Natural killer cell (primary cell): ENCODE data around the gene PSEN1. TPM values are rescaled to one million over a fixed set of nuclear protein-coding genes. Genes with fewer than 3 reads are reported as not detected.

Experiments used
- ATAC-seq, 3 donors: fragments of 150-1000 bp in 2 of 3; fragments of 200-7000 bp in 1 of 3; cut with Tn5 transposase; 1 replicate in 1 of 3; 2 replicates in 2 of 3; pipeline ENCODE4 v1.10.0; 2021; ENCODE audit warnings: mild to moderate bottlenecking in 2 of 3, moderate library complexity in 2 of 3
- DNase-seq, 2 donors: peaks; one replicate each; pipeline versions ENCODE4 v3.0.0 to v3.0.0-alpha.2; 2013 to 2021; ENCODE audit warnings: mixed read lengths in 1 of 2
- H3K27ac ChIP-seq: one replicate; pipeline ENCODE4 v1.5.1; 2013; ENCODE audit warnings: mild to moderate bottlenecking, low read length
- H3K27me3 ChIP-seq: one replicate; pipeline ENCODE4 v1.6.1; 2013; ENCODE audit warnings: low read length; ENCODE audit not compliant: control insufficient read depth, insufficient read depth
- H3K36me3 ChIP-seq: one replicate; pipeline ENCODE4 v1.6.1; 2013; ENCODE audit warnings: low read length; ENCODE audit not compliant: control insufficient read depth, insufficient read depth
- H3K4me1 ChIP-seq: one replicate; pipeline ENCODE4 v1.6.1; 2013; ENCODE audit warnings: low read length; ENCODE audit not compliant: control insufficient read depth, insufficient read depth
- H3K4me3 ChIP-seq: one replicate; pipeline ENCODE4 v1.5.1; 2013; ENCODE audit warnings: low read length
- H3K9me3 ChIP-seq: one replicate; pipeline ENCODE4 v1.6.1; 2013; ENCODE audit warnings: low read length; ENCODE audit not compliant: control insufficient read depth, insufficient read depth
- H3K27ac Mint-ChIP-seq, 2 donors: one replicate each; pipeline ENCODE4 v1.8.0; 2022; ENCODE audit warnings: mild to moderate bottlenecking in 2 of 2, mixed read lengths in 2 of 2, moderate library complexity in 1 of 2
- H3K27me3 Mint-ChIP-seq, 2 donors: one replicate each; pipeline ENCODE4 v1.8.0; 2022; ENCODE audit warnings: low read depth in 2 of 2, mixed read lengths in 2 of 2
- H3K36me3 Mint-ChIP-seq: one replicate; pipeline ENCODE4 v1.8.0; 2022; ENCODE audit warnings: mixed read lengths
- H3K4me1 Mint-ChIP-seq, 2 donors: one replicate each; pipeline ENCODE4 v1.8.0; 2022; ENCODE audit warnings: mixed read lengths in 2 of 2
- H3K4me3 Mint-ChIP-seq: one replicate; pipeline ENCODE4 v1.8.0; 2022; ENCODE audit warnings: mild to moderate bottlenecking, moderate library complexity, mixed read lengths
- H3K9me3 Mint-ChIP-seq, 2 donors: one replicate each; pipeline ENCODE4 v1.8.0; 2022; ENCODE audit warnings: mixed read lengths in 2 of 2
- WGBS: methylation state at CpG from one replicate; pipeline ENCODE4 v1.1.7; 2013; ENCODE audit warnings: missing lambda C conversion rate; ENCODE audit not compliant: insufficient coverage; 5-methylcytosine and 5-hydroxymethylcytosine counted together
- intact Hi-C: fragments of 100-400 bp; cut with micrococcal nuclease; formaldehyde crosslinking; loops from one replicate; pipeline ENCODE4 v1.14.2; 2022
- total RNA-seq, 4 donors: library from RNA; stranded (reverse); fragments of 120-200 nt in 1 of 4; gene quantifications; one replicate each; pipeline versions ENCODE4 v1.2.3 to v1.2.4, GENCODE V29; 2013 to 2022
- TF ChIP-seq, protein P1 (sequence below): fragments of 200-600 bp; IDR thresholded peaks from one replicate; pipeline ENCODE4 v1.8.0; 2022; ENCODE audit warnings: antibody characterized with exemption

PSEN1 gene
- total RNA-seq, 3 donors from 2014 or later (not counting 1 experiment from before 2014, with no cell fraction given), result 47.1 to 62.6 (median 55.2) TPM

DNA sequence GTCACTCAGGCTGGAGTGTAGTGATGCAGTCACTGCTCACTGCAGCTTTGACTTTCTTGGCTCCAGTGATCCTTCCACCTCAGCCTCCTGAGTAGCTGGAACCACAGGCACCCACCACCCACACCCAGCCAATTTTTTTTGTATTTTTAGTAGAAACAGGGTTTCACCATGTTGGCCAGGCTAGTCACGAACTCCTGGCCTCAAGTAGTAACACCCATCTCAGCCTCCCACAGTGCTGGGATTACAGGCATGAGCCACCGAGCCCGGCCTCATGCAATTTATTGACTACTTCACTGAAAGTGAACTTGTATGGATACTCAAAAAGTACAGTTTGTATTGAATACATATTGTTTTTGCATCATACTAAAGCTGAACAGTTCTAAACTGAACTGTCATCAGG lies 9.1 kb downstream of the PSEN1 start:
- Mint-ChIP-seq H3K9me3 (no peaks in the 10 kb centered on the region), H3K4me3 (no peak overlapping the region), H3K4me1 (peaks cover 32 to 36% of the 10 kb centered on the region in 2 donors), H3K27me3 (no peaks in the 10 kb centered on the region), H3K36me3 (no peaks in the 10 kb centered on the region), H3K27ac (peak overlapping the region in 1 of 2 donors; percentile 38)
- 83% methylated on average over 1 of the region's 3 CpGs for WGBS
- Histone ChIP-seq H3K36me3 (peaks cover 22% of the 10 kb centered on the region), H3K4me3 (no peak overlapping the region), H3K27ac (no peak overlapping the region), H3K4me1 (peaks cover 2% of the 10 kb centered on the region), H3K27me3 (no peaks in the 10 kb centered on the region), H3K9me3 (no peaks in the 10 kb centered on the region)
- intact Hi-C loops, result no loop called here
- ATAC-seq, result no peak
- no peak for DNase-seq
- TF ChIP-seq, protein P1, sequence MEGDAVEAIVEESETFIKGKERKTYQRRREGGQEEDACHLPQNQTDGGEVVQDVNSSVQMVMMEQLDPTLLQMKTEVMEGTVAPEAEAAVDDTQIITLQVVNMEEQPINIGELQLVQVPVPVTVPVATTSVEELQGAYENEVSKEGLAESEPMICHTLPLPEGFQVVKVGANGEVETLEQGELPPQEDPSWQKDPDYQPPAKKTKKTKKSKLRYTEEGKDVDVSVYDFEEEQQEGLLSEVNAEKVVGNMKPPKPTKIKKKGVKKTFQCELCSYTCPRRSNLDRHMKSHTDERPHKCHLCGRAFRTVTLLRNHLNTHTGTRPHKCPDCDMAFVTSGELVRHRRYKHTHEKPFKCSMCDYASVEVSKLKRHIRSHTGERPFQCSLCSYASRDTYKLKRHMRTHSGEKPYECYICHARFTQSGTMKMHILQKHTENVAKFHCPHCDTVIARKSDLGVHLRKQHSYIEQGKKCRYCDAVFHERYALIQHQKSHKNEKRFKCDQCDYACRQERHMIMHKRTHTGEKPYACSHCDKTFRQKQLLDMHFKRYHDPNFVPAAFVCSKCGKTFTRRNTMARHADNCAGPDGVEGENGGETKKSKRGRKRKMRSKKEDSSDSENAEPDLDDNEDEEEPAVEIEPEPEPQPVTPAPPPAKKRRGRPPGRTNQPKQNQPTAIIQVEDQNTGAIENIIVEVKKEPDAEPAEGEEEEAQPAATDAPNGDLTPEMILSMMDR, result no peak

DNA sequence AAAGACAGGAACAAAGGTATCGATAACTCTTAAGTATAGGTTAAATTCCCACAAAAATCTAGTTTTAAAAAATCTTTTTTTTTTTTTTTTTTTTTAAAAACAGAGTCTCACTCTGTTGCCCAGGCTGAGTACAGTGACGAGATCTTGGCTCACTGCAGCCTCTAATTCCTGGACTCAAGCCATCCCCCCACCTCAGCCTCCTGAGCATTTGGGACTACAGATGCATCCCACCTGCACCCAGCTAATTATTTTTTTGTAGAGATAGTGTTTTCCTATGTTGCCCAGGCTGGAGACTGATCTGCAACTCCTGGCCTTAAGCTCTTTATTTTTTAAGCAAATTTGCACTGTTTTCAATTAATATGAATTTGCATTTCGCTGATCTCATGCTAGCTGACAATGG lies 9.8 kb downstream of the PSEN1 start:
- peaks cover 23% of the 10 kb centered on the region for H3K36me3 ChIP-seq

DNA sequence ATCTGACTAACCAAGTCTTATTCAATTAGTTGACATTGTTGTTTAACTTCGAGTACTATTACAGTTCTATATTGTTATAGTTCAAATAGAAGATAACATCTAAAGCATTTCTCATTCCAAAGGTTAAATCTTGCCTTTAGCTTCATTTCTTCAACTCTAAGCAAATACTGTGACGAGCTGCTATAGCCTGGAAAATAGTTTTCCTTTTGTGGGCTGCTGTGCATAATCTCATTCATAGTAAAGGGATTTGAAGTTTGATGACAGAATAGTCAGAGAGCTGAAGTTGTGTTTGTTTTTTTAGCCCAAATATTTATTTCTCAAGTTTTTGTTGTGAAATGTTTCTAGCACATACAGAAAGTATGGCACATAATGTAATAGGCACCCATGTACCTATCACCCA lies 13.4 kb downstream of the PSEN1 start:
- WGBS, result 86% methylated on average over 1 of the region's 2 CpGs
- no peak for ATAC-seq
- H3K4me1 Mint-ChIP-seq, result peaks cover 7 to 13% of the 10 kb centered on the region in 2 donors

More for the DNA sequence above, 9.8 kb downstream of the PSEN1 start:
- WGBS, result 100% methylated on average over 2 of the region's 3 CpGs
- peaks cover 2% of the 10 kb centered on the region for H3K4me1 ChIP-seq
- intact Hi-C loops, result no loop called here
- no peaks in the 10 kb centered on the region for H3K9me3 ChIP-seq
- Mint-ChIP-seq H3K4me1 (peaks cover 25 to 29% of the 10 kb centered on the region in 2 donors), H3K36me3 (no peaks in the 10 kb centered on the region), H3K9me3 (no peaks in the 10 kb centered on the region), H3K27ac (no peak overlapping the region), H3K27me3 (no peaks in the 10 kb centered on the region), H3K4me3 (no peak overlapping the region)
- TF ChIP-seq, protein P1, result no peak
- ATAC-seq (no peak), DNase-seq (no peak)
- H3K4me3 ChIP-seq, result no peak overlapping the region
- no peaks in the 10 kb centered on the region for H3K27me3 ChIP-seq
- no peak overlapping the region for H3K27ac ChIP-seq

DNA sequence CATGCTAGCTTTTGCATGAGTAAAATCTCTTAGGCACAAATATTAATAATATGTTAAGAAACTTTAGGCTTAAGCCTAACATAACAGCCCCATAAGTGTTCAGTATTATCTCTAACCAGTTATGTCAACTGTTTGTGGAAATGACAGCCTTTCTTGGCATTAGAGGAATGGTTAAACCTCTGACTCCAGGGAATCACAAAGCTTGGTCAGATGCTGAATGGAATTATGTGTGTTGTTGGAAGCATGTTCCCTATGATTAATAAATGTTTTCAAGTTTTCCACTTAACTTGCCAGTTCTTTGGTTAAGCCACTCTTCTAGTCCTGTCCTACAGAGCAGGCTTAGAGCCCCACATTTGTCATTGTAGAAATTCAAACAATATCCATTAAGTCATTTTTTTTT lies 17.0 kb downstream of the PSEN1 start:
- Histone ChIP-seq H3K9me3 (no peaks in the 10 kb centered on the region), H3K27ac (no peak overlapping the region), H3K4me3 (no peak overlapping the region), H3K4me1 (no peaks in the 10 kb centered on the region), H3K36me3 (peaks cover 43% of the 10 kb centered on the region), H3K27me3 (no peaks in the 10 kb centered on the region)
- Mint-ChIP-seq H3K4me1 (no peaks in the 10 kb centered on the region), H3K4me3 (no peak overlapping the region), H3K27me3 (no peaks in the 10 kb centered on the region), H3K9me3 (no peaks in the 10 kb centered on the region), H3K27ac (no peak overlapping the region), H3K36me3 (no peaks in the 10 kb centered on the region)
- TF ChIP-seq, protein P1, result no peak
- intact Hi-C loops, result no loop called here
- no peak for ATAC-seq
- DNase-seq, result no peak

More for the DNA sequence above, 13.4 kb downstream of the PSEN1 start:
- Histone ChIP-seq H3K9me3 (no peaks in the 10 kb centered on the region), H3K4me1 (no peaks in the 10 kb centered on the region), H3K36me3 (peaks cover 39% of the 10 kb centered on the region), H3K4me3 (no peak overlapping the region), H3K27me3 (no peaks in the 10 kb centered on the region), H3K27ac (no peak overlapping the region)
- no peak for DNase-seq
- Mint-ChIP-seq H3K36me3 (no peaks in the 10 kb centered on the region), H3K4me3 (no peak overlapping the region), H3K27me3 (no peaks in the 10 kb centered on the region), H3K27ac (no peak overlapping the region), H3K9me3 (no peaks in the 10 kb centered on the region)
- TF ChIP-seq, protein P1, result no peak
- intact Hi-C loops, result no loop called here
